ENCODE data around the gene ZNRF1. TPM values are rescaled to one million over a fixed set of nuclear protein-coding genes. Genes with fewer than 3 reads are reported as not detected.

ZNRF1 gene
- total RNA-seq, 1 experiment from 2014 or later, result 13.7 TPM

DNA sequence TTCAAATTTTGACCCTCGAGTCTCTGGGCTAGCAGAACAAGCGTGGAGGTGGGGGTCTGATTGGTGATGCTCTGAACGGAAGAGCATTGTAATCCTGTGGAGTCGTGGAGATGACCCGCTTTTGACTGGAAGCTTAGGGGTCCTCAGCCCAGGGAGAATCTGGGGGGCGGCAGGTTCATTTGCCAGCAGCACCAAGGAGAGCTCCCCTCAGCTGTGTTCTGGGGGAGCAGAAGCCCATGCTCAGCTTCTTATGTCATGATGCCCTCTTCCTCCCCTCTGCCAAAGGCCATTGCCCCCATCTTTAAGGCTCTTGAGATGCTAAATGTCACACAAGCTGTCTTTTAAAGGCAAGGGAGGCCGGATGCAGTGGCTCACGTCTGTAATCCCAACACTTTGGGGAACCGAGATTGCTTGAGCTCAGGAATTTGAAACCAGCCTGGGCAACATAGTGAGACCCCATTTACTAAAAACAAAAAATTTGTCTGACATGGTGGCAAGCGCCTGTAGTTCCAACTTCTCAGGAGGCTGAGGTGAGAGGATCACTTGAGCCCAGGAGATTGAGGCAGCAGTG is 98.5 kb downstream of the ZNRF1 start:
- DNase-seq (ENCODE audit: low spot score), result no peak

DNA sequence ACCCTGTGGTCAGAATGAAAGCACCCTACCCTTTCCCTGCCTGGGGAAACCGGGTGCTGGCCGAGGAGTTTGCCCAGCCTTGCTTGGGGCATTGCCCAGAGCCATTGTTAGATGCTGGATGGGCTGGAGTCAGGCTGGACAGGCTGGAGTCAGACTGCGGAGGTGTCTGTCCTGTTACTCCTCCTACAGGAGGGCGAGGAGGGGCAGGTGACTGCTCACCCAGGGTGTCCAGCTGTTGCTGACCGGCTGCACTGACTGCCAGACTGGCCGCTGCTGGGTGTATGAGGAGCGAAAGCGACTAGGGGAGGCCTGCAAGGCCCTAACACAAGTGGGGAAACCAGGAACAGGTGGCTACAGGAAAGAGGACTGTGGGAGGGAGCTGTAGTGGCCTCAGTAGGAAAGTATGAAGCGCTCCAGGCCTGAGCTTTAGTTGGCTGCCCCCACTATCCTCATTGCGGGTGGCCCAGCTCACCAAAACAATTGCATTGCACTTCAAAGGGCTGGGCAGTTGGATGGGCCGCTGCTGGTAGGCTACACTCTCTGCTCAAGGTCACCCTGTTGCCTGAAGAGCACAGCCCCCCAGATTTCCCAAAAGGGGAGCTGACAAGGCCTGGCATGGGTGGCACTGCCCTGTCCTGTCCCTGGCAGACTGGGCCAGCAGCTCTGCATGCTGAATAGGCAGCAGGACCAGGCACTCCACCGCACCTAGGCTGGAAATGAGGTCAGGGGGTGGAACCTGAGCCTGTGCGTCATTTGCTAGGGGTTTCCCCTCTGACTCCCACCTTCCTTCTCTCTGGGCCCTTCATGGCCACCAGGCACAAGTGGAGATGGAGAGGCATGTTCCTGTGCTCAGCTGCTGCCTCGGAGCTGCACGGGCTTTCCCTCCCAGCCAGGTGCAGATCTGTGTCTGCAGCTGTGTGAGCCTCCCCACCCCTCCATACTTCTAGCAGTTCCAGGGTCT is 99.4 kb downstream of the ZNRF1 start:
- DNase-seq (ENCODE audit: low spot score), result no peak

DNA sequence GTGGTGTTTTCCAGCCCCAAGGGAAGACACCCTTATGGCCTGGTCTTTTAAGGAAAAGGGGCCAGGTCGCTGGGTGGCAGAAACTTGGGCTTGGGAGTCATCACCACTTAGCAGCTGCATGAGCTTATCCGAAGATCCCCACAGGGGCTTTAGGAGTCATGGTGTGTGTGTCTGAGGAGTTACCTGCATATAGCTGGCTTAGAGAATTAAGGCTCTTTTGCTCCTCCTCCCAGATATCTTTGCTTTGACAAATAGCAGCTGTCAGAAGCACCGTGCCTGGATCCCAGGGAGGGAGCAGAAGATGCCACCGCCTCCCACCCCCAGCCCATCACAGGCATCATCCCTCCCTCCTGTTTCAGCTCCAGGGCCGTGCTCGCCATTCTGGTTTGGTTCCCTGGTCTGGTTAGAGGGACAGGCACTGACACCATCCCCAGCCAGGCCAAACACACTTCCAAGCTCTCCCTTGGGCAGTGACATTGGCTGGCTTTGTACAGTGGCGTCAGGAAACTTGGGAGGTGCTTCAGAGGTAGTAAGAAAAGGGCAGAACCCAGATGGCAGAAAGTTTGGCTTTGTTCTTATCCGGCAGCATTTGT is 100.3 kb downstream of the ZNRF1 start:
- DNase-seq (ENCODE audit: low spot score), result no peak

DNA sequence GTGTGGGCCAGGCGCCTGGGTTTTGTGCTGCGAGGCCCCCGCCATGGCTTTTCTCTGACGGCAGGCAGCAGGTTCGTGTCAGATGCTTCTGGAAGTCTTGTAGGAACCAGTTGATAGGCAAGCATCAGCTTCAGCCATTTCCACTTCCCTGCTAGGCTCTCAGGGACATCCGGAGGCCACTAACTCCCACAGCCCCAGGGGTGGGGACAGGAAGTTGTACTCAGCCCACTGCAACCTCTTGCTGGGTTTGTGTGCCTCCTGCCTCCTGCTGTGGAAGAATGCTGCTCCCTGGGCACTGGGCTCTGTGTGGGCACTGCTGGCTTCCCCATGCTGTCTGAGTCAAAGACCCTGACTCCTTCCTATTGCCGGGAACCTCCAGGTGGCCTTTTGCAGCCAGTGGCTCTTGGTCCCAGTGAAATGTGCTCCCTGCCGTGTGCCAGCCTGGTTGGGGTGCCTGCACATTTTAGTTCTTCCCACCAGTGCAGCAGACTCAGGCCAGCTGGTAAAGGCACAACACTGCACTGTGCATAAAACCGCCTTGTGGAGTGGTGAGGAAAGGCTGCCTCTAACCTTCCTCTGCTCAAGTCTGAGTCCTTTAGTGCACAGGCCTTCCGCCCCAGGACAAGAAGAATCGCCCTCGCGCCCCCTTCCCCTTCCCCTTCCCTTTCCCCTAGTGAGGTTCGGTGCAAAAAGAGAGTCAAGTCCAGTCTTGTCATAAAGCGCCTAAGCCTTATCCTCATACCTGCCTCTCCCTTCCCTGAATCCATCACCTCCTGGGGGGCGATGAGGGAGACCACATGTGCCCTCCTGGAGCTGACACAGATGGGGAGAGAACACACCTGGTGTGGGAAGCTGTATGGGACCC is 101.1 kb downstream of the ZNRF1 start:
- peak; percentile 73 for DNase-seq (ENCODE audit: low spot score)

DNA sequence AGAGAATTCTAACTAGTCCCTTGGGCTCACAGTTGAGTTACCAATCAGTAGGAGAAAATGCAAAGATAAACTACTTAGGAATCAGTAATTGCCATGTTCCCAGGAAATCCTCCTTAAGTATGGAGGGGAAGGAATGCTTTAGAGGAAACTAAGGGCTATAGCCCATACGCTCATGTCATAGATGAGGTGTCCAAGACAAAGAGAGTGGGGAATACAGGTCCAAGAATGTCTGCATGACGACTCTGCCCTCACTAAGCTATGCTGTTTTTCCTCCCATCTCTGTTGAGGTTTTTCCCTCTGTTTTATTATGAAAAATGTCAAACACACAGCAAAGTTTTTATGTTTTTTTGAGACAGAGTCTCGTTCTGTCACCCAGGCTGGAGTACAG is 101.8 kb downstream of the ZNRF1 start:
- no peak for DNase-seq (ENCODE audit: low spot score)

DNA sequence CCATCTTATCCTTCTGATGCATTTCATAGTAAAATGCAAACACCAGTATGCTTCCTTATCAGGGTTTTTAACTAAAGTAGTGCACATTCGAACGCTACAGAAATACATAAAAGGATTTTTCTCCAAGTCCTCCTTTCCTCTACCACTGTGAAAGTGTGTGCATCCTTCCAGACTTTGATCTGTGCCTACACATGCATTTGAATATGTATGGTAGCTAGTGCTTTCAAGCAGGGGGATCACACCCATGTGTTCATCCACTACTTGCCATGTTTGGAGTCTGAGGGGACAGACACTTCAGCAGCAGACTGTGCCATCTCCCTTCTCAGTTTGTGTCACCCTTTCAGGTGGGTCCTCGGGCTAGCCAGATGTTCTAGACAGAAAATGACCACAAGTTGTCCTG is 102.8 kb downstream of the ZNRF1 start:
- no peak for DNase-seq (ENCODE audit: low spot score)

DNA sequence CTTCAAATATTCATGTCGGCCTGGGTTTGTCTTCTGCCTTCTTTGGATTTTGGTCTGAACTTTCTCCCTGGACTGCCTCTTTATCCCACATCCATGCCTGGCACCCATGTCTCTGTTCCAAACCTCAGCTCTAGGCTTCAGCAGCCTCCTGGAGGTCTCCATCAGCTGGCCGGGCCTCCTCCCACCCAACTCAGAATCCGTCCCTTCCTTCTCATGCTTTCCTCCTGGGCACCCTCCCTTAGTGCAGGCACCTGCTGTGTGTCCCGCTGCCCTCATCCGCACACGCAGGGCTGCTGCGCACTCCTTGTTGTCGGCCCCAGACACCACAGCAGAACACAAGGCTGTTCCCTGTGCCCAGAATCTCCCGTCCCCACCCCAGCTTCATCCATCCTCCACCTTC is 103.8 kb downstream of the ZNRF1 start:
- no peak for DNase-seq (ENCODE audit: low spot score)

DNA sequence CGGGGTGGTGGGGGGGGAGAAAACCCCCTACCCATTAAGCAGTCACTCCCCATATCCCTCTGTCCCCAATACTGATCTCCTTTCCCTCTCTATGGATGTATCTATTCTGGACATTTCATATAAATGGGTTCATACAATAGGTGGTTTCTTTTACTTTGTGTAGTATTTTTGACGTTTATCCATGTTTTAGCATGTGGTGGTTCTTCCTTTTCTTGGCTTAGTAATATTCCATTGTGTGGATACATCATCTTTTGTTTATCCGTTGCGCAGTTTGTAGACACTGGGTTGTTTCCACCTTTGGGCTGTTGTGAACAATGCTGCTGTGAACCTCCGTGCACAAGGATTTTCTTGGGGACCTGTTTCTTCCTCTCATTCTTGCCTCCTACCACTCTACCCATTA is 105.2 kb downstream of the ZNRF1 start:
- no peak for DNase-seq (ENCODE audit: low spot score)

DNA sequence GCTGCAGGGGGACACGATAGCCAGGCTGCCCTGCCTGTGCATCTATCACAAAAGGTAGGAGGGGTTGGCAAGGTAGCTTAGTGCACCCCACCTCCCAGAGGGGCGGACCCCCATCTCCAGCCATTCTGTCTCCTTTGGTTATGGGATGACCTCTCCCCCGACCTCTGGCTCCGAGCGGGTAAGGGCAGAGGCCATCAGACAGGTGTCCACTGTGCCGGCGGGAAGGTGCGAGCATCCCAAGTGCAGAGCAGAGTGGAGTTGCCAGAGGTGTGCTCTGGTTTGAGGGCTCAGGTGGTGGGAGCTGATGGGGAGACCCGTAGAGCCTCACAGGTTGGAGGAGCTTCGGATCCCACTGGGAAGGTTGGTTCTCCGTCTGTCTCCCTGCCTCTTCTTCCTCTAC is 106.0 kb downstream of the ZNRF1 start:
- DNase-seq (ENCODE audit: low spot score), result no peak

DNA sequence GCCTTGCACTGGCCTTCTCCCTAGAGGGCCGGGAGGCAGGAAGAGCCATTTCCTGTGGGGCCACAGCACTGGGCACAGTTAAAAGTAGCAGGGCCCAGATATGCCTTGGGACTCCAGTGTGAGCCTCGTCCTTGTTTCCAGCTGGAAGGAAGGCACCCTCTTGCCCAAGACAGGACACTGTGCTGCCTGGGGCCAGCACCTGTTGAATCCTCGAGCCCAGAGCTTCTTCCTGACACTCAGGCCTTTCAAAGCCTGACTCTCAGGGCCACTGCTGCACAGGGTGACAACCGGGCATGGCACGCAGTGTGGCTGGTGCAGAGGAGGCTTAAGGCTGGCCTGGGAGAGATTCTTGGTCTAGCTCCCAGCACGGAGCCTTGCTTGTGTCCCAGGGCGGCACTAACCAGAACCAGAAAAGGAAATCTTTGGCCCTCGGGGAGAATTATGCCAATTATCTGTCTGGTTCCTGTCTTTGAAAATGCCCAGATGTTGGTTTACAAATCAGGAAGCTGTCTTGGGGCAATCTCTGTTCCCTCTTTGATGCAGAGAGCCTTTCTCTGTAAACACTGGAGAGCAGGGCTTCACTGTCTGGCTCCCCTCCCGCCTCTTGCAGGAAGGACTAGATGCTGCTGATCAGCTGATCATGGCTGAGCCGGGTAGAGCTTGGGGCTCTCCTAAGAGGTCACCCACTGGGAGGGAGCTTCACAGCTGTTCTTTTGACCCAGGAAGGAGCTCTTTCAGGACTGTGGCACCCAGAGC is 106.7 kb downstream of the ZNRF1 start:
- no peak for DNase-seq (ENCODE audit: low spot score)

DNA sequence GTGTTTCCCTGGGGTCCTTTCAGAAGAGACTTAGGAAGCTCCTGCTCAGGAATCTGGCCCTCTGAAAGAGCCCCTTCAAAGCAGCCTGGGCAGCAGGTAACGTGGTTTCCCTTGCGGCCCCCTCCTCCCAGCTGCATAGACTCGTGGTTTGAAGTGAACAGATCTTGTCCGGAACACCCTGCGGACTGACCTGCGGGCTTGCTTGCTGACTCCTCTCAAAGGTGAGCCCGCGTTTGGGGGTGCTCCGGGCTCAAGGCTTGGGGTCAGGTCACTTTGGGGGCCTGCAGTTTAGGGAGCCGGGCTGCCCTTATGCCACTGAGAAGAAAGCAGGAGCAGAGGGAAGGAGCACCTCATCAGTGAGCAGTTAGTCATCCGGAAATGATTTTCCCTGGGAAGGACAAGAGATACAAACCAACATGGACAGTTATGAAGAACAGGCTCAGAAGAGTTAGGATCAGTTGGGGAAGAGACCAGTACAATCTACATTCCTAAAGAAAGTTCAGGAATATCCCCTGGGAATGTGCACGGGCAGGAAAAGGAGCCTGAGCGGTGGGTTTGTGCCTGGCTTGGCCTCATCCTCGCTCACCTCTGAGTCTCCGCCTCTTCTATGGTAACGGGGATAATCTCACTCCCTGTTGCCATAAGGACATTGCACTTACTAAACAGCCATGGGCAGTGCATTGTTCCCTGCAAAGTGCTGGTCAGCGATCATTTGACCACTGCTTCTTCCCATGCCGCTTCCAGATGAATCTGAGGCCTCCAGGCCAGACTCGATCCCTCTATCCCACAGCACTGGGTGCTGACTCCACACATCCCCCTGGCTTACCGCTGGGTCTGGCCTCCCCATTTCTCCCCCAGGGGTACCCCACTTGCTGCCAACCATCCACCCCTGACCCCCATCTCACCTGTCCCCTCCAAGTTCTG is 107.8 kb downstream of the ZNRF1 start:
- DNase-seq (ENCODE audit: low spot score), result no peak

DNA sequence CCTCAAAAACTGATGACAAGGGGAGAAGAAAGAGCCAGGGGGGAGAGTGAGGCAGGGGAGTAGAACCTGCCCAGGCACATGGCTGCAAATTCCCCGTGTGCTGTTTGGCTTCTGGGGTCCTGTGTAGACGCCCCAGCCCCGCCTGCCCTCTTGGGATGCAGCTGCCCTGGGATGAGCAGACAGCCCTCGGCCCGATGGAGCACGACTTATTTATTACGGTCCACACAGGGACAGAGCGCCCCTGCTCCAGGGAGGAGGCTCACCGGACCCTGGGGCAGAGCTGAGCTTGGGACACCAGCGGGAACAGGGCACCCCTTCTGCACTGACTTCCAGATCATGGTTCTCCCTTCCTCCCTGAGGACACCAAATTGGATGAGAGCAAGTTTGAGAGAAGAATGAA is 108.7 kb downstream of the ZNRF1 start:
- DNase-seq (ENCODE audit: low spot score), result no peak

DNA sequence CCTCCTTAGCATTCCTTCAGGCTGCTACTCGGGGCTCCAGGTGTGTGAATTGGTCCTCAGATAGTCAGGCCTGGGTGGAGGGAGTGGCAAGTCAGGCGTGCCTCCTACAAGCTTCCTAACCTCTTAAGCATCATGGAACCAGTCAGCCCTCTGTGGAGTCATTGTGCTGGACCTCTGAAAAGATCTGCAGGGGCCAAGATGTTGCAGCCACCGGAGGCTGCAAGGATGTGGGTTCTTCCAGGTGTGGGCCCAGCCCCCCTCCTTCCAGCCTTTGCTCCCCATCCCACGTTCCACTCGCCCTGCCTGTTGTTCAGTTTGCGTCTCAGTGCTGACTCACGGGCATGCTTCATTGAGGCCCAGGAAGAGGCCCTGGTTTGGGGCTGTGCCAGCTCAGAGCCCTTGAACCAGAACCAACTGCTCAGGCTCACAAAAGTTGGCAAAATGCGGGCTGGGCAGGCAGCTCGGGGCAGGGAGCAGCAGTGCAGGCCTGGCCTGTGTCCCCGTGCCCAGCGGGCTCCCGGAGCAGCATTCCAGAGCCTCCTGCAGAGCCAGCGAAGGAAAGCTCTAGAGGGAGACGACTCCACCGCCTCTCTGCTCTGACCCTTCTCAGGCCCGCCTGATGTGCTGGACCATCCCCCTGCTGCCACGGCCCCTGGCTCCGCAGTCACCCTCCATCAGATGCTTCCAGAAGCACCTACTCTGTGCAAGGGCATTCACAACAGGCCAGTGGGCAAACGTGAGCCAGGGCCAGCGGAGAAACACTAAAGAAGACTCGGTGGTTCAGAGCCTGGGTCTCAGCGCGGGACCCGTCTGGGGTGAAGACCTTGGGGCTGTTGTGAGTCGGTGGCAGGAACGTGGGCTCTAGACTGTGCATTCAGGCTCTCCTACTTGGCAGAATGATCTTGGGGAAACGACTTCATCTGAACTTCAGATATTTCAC is 110.2 kb downstream of the ZNRF1 start:
- peak; percentile 95 for DNase-seq (ENCODE audit: low spot score)

DNA sequence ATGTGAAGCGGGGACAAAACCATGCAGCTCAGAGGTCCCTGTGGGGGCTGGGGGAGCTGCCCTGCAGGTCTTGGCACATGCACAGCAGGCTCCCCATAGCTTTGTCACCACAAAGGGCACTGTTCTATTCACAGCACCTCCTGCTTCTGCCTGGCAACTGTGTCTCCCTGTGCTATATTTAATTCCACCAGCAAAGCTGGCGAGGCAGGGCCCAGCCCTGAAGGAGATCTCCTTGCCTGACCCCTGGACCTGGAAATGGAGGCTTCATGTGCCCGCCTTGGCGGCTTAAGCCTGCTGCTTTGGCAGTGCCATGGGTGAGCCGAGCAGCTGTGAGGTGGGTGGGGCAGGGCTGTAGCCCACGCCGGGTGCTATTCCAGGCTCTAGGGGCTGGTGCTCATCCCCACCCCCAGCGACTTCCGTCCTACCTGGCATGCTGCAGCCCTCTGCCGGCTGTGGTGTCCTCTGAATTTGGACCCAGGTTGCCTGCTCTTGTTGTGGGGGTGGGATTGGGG is 111.0 kb downstream of the ZNRF1 start:
- peak; percentile 51 for DNase-seq (ENCODE audit: low spot score)

DNA sequence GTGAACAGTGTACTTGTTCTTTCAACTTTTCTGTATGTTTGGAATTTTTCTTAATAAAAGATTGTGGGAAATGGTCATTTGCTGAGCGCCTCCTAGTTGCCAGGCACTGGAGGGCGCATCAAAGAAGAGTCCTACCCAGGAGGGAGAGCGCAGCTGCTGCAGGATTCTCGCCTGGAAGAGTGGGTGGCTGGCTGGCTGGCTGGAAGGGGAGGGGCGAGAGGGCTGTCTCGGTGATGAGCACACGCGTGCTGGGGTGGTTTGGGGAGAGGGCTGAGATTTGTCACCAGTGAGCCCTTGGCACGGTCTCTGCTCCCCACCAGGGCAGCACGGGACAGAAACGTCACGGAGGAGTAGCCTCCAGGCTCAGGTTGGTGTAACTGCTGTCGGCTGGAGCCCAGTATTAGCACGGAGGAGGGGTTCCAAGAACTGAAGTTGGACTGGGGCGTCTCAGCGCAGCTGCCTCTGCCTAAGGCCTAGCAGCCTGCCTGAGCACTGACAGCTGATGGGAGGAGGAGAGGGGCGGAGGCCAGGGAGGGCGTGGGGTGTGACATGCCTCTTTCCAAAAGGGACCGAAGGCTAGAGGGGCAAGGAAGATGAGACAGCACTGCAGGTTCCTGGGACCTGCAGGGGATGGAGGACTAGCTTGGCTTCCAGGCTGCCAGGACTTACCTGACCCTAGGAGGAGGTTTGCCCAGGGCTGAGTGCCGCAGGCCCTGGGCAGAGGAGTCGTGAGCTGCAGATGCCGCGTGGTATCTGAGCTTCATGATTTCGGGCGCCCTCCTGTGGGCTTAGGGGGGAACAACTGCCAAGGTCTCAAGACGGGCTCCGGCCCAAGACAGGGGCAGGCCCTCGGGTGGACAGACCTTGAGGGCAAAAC is 112.1 kb downstream of the ZNRF1 start:
- DNase-seq (ENCODE audit: low spot score), result peak; percentile 79

DNA sequence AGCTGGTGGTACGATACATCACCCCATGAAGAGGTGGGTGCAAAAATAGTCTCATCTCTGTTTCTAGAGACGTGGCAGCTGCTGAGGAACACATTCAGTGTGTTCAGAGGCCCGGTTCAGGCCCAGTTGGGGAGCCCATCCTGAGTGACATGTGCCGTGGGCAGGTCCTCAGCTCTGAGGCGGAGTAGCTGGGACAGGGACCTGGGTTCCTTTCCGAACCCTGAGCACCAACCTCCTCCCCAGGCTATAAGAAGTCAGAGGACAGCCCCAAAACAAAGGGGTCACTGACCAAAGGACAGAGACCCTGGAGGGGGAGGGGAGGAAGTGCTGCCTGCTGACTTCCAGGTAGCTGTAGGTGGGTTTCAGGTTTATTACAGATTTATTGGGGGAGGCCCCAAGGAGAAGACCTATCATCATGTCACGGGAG is 112.7 kb downstream of the ZNRF1 start:
- DNase-seq (ENCODE audit: low spot score), result no peak

DNA sequence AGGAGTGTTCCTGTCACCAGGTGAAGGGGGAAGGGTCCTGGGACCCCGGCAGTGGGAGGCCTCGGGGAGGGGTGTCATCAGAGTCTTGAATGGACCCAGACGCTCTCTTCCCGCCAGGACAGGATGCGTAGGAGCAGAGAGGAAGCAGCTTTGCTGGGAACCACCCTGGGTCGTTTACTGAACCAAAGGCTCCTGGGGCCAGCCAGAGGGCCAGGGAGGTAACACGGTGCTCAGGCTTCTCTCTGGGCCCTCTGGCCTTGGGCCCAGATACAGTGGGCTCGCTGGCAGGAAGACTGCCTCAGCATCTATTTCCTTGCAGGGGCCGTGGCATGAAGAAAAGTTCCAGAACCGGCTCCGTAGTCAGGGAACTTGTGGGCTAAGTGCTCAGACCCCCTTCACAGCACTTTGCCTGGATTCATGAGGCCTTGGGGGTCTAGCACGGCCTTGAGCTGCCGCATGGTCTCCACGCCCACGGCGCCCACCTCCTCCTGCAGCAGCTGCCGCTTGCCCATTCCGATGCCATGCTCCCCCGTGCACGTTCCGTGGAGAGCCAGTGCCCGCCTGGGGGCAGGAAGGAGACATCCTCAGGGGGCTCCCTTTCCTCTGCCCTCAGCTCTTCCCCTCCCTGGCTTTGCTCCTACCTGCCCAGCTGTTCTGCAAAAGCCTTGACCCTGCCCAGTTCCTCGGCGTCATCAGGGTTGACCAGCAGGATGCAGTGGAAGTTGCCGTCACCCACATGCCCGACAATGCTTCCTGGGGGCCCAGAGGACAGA is 113.3 kb downstream of the ZNRF1 start:
- DNase-seq (ENCODE audit: low spot score), result no peak
